ENCODE data around the gene ERCC1. TPM values are rescaled to one million over a fixed set of nuclear protein-coding genes. Genes with fewer than 3 reads are reported as not detected.
A peak's percentile ranks its signal among the peaks of the same experiment; 100 is the strongest.

ERCC1 gene
- total RNA-seq, 4 donors from 2014 or later: 38.8 to 42.6 (median 40.0) TPM

GRCh38 chr19:45403781-45404556 lies 19.7 kb downstream of the ERCC1 start:
- intact Hi-C loops (cut with DNase I; ENCODE audit: low total_unique reads): no loop called here
- TF ChIP-seq CTCF (IDR thresholded peaks at IDR 0.05) (peak; percentile 35 to 68 (median 54)), POLR2AphosphoS5 (IDR thresholded peaks at IDR 0.05) (peak in 2 of 3 donors; percentile 17 to 55), EP300 (IDR thresholded peaks at IDR 0.05; ENCODE audit: low read depth) (no peak), POLR2A (IDR thresholded peaks at IDR 0.05) (no peak)
- Histone ChIP-seq H3K27ac (peak overlapping the region; percentile 92 to 95 (median 94)), H3K9me3 (no peaks in the 10 kb centered on the region), H3K4me1 (peaks cover 5 to 44% (median 32%) of the 10 kb centered on the region in 4 donors), H3K27me3 (peaks cover 16% of the 10 kb centered on the region), H3K4me3 (peak overlapping the region; percentile 43 to 86 (median 58)), H3K36me3 (no peaks in the 10 kb centered on the region)
- in situ Hi-C loops (cut with MboI; ENCODE audit: low pct_ligation_motif_present in 1 of 4, low pct_unique_long_range_greater_than_20kb in 1 of 4, low sequenced_read_pairs in 3 of 4): no loop called here
- 38% methylated on average over 14 of the region's 25 CpGs; no CpG with 5 or more reads in 1 of the 2 donors for WGBS, 2 donors (ENCODE audit: low coverage in 1 of 2)
- DNase-seq: peak; percentile 82

- H3K4me3 ChIP-seq: no peak overlapping the region
- 72 to 81% methylated on average over 3 to 4 of the region's 4 CpGs for WGBS, 2 donors (ENCODE audit: low coverage in 1 of 2)
- TF ChIP-seq POLR2AphosphoS5 (IDR thresholded peaks at IDR 0.05) (no peak), POLR2A (IDR thresholded peaks at IDR 0.05) (no peak), EP300 (IDR thresholded peaks at IDR 0.05; ENCODE audit: low read depth) (no peak), CTCF (IDR thresholded peaks at IDR 0.05) (no peak)
- DNase-seq: no peak
- in situ Hi-C loops (cut with MboI; ENCODE audit: low pct_ligation_motif_present in 1 of 4, low pct_unique_long_range_greater_than_20kb in 1 of 4, low sequenced_read_pairs in 3 of 4) (no loop called here), intact Hi-C loops (cut with DNase I; ENCODE audit: low total_unique reads) (no loop called here)
- H3K27me3 ChIP-seq: peaks cover 16% of the 10 kb centered on the region
- H3K27ac ChIP-seq: peak overlapping the region in 1 of 4 donors; percentile 45
- H3K9me3 ChIP-seq: no peaks in the 10 kb centered on the region
- no peaks in the 10 kb centered on the region for H3K36me3 ChIP-seq
- peaks cover 9 to 49% (median 37%) of the 10 kb centered on the region in 4 donors for H3K4me1 ChIP-seq
Measured at GRCh38 chr19:45403272-45403671, 20.4 kb downstream of the ERCC1 start.

- TF ChIP-seq CTCF (IDR thresholded peaks at IDR 0.05) (peak in 4 of 5 experiments; percentile 22 to 52 (median 42)), POLR2AphosphoS5 (IDR thresholded peaks at IDR 0.05) (no peak)
- peak; percentile 67 for DNase-seq
- peaks cover 11 to 54% (median 40%) of the 10 kb centered on the region in 4 donors for H3K4me1 ChIP-seq
- peaks cover 16% of the 10 kb centered on the region for H3K27me3 ChIP-seq
- intact Hi-C loops (cut with DNase I; ENCODE audit: low total_unique reads) (no loop called here), in situ Hi-C loops (cut with MboI; ENCODE audit: low pct_ligation_motif_present in 1 of 4, low pct_unique_long_range_greater_than_20kb in 1 of 4, low sequenced_read_pairs in 3 of 4) (no loop called here)
- peak overlapping the region in 1 of 4 donors; percentile 2 for H3K4me3 ChIP-seq
- H3K27ac ChIP-seq: peak overlapping the region in 3 of 4 donors; percentile 21 to 45 (median 22)
- no peaks in the 10 kb centered on the region for H3K9me3 ChIP-seq
- WGBS, 2 donors (ENCODE audit: low coverage in 1 of 2): 27 to 50% methylated on average over 1 to 31 of the region's 40 CpGs
- no peaks in the 10 kb centered on the region for H3K36me3 ChIP-seq
Measured at GRCh38 chr19:45402298-45403061, 21.2 kb downstream of the ERCC1 start.

GRCh38 chr19:45401815-45402214 lies 21.9 kb downstream of the ERCC1 start:
- Histone ChIP-seq H3K27ac (no peak overlapping the region), H3K4me1 (peaks cover 8 to 47% (median 34%) of the 10 kb centered on the region in 4 donors), H3K36me3 (no peaks in the 10 kb centered on the region), H3K4me3 (no peak overlapping the region), H3K27me3 (peaks cover 18% of the 10 kb centered on the region), H3K9me3 (no peaks in the 10 kb centered on the region)
- intact Hi-C loops (cut with DNase I; ENCODE audit: low total_unique reads) (no loop called here), in situ Hi-C loops (cut with MboI; ENCODE audit: low pct_ligation_motif_present in 1 of 4, low pct_unique_long_range_greater_than_20kb in 1 of 4, low sequenced_read_pairs in 3 of 4) (no loop called here)
- no peak for DNase-seq
- TF ChIP-seq POLR2AphosphoS5 (IDR thresholded peaks at IDR 0.05): no peak
- no peak for TF ChIP-seq POLR2A (IDR thresholded peaks at IDR 0.05)
- no peak for TF ChIP-seq CTCF (IDR thresholded peaks at IDR 0.05)
- no peak for TF ChIP-seq EP300 (IDR thresholded peaks at IDR 0.05; ENCODE audit: low read depth)
- WGBS, 2 donors (ENCODE audit: low coverage in 1 of 2): 87 to 90% methylated on average over 1 to 6 of the region's 6 CpGs

Measured in transverse colon (tissue), 4 donors.